ENCODE data around the gene EPG5. TPM values are rescaled to one million over a fixed set of nuclear protein-coding genes. Genes with fewer than 3 reads are reported as not detected.
"Not testable (repeated sequence)": the region's sequence is repeated elsewhere in the genome, so short reads cannot be mapped to it uniquely, and the experiment has no call there.

The EPG5 gene
- total and polyA plus RNA-seq, 5 experiments from 2014 or later = 2.8 to 53.5 (median 4.7) TPM

DNA sequence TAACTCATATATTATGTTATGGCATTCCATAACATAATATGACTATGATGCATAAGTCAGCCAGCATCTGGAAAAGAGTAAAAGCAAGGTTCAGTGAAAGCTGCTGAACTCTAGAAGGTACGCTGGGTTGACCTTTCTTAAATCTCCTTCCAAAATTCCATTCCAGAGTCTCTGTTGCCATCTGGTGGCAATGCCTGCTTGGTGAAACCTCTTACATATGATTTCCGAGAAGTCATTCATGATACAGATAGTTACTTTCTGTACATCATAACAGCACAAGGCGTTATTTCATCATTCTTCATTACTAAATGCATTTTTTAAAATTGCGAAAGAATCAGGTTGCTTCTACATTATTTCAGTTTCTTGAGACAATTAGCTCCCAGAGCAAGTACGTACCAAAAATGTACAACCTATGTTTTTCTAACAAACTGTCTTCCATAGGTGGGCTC is 7.0 kb upstream of the EPG5 start:
- POLR2A ChIA-PET = interaction anchor here (1.0 to 1.5 kb wide), 2 partner anchors 84 to 304 kb away, joined by 3 to 4 read pairs; no protein-coding TSS in a partner anchor
- no peaks in the 10 kb centered on the region for H3K9me3 Mint-ChIP-seq
- ATAC-seq (peak; percentile 83 to 87), DNase-seq (peak; percentile 17 to 81 (median 60))
- peak overlapping the region in 1 of 10 donors; percentile 17 for H3K4me3 Mint-ChIP-seq
- no peaks in the 10 kb centered on the region for H3K27me3 Mint-ChIP-seq
- peaks cover 2 to 9% (median 7%) of the 10 kb centered on the region in 4 donors for H3K4me1 Mint-ChIP-seq
- no peaks in the 10 kb centered on the region for H3K36me3 Mint-ChIP-seq
- H3K27ac Mint-ChIP-seq = peak overlapping the region in 2 of 10 donors; percentile 33 to 34

DNA sequence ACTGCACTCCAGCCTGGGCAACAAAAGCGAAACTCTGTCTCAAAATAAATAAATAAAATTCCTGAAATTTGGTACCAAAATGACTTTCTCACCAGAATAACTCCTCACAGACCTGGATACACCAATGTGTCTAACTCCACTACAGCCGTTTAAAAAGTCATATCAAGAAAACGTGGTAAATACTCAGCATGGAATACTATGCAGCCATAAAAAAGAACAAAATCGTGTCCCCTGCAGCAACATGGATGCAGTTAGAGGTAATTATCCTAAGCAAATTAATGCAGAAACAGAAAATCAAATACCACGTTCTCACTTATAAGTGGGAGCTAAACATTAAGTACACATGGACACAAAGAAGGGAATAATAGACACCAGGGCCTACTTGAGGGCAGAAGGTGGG is 2.2 kb downstream of the EPG5 start:
- Mint-ChIP-seq H3K4me3 (peak overlapping the region; percentile 31 to 97 (median 64)), H3K36me3 (peaks cover 0 to 25% (median 5%) of the 10 kb centered on the region in 3 donors), H3K27ac (peak overlapping the region in 4 of 10 donors; percentile 36 to 66 (median 48)), H3K4me1 (peaks cover 37 to 73% (median 62%) of the 10 kb centered on the region in 4 donors)
- H3K9me3 Mint-ChIP-seq, H3K27me3 Mint-ChIP-seq, ATAC-seq, DNase-seq, POLR2A ChIA-PET: not testable (repeated sequence)

DNA sequence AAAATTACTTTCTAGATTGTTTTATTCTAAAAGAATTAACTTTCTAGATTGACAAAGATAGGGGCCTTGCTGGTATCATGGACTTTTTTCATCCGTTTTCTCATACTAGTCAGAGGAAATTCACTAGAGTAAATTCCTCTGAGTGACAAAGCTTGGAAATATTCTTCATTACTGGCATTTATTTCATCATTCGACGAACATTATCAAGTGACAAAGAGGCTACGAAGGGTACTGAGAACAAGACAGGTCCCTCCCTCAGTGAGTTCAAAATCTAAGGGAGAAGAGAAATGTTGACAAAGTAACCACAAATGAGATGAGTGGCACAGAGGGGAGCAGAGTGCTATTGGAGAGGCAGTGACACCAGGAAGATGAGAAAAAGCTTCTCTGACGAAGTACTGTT is 4.3 kb downstream of the EPG5 start:
- no peaks in the 10 kb centered on the region for H3K27me3 Mint-ChIP-seq
- H3K36me3 Mint-ChIP-seq = peaks cover 0 to 29% (median 5%) of the 10 kb centered on the region in 3 donors
- peaks cover 37 to 79% (median 72%) of the 10 kb centered on the region in 4 donors for H3K4me1 Mint-ChIP-seq
- peak overlapping the region; percentile 82 to 95 (median 90) for H3K27ac Mint-ChIP-seq
- H3K9me3 Mint-ChIP-seq = no peaks in the 10 kb centered on the region
- ATAC-seq (peak in 1 of 2 donors; percentile 49), DNase-seq (peak in 6 of 10 donors; percentile 2 to 32 (median 17))
- POLR2A ChIA-PET = interaction anchor here (0.5 to 1.6 kb wide), 5 partner anchors 105 to 297 kb away, joined by 3 to 5 read pairs (median 5); partner anchors contain the start of gene ATP5F1A
- H3K4me3 Mint-ChIP-seq = peak overlapping the region; percentile 6 to 74 (median 44)

DNA sequence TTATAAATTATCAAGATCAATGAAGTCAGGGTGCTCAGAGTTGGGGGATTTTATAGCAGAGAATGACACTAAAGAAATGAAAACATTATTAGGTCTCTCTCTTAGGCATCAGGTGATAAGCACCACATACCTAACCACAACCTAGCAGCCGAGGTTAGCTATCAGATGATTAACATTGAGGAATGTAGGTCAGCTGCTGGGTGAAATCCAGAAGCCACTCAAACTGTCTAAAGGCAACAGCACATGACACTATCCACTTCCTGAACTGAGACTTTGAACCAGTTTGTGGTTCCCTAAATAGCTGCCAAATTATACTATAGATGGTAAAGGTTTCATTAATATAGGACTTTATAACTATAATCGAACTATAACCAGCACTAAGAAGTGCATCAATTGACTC is 4.7 kb downstream of the EPG5 start:
- Mint-ChIP-seq H3K4me1 (peaks cover 38 to 79% (median 72%) of the 10 kb centered on the region in 4 donors), H3K36me3 (peaks cover 0 to 29% (median 5%) of the 10 kb centered on the region in 3 donors), H3K27me3 (no peaks in the 10 kb centered on the region), H3K9me3 (no peaks in the 10 kb centered on the region), H3K27ac (peak overlapping the region; percentile 16 to 95 (median 87)), H3K4me3 (peak overlapping the region in 9 of 10 donors; percentile 6 to 74 (median 44))
- POLR2A ChIA-PET = interaction anchor here (0.5 to 1.6 kb wide), 4 partner anchors 105 to 275 kb away, joined by 3 to 5 read pairs (median 4); partner anchors contain the start of gene ATP5F1A
- ATAC-seq = peak; percentile 24 to 60
- DNase-seq = peak in 8 of 10 donors; percentile 5 to 67 (median 26)

DNA sequence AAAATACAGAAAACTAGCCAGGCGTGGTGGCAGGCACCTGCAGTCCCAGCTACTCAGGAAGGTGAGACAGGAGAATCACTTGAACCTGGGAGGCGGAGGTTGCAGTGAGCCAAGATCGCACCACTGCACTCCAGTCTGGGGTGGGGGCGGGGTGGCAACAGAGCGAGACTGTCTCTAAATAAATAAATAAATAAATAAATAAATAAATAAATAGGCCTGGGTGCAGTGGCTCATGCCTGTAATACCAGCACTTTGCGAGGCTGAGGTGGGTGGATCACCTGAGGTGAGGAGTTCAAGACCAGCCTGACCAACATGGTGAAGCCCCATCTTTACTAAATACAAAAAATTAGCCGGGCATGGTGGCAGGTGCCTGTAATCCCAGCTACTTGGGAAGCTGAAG is 7.6 kb downstream of the EPG5 start:
- H3K27ac Mint-ChIP-seq, DNase-seq, H3K4me3 Mint-ChIP-seq, H3K9me3 Mint-ChIP-seq, ATAC-seq, H3K27me3 Mint-ChIP-seq, POLR2A ChIA-PET: not testable (repeated sequence)
- Mint-ChIP-seq H3K36me3 (peaks cover 0 to 45% (median 14%) of the 10 kb centered on the region in 3 donors), H3K4me1 (peaks cover 33 to 76% (median 68%) of the 10 kb centered on the region in 4 donors)

DNA sequence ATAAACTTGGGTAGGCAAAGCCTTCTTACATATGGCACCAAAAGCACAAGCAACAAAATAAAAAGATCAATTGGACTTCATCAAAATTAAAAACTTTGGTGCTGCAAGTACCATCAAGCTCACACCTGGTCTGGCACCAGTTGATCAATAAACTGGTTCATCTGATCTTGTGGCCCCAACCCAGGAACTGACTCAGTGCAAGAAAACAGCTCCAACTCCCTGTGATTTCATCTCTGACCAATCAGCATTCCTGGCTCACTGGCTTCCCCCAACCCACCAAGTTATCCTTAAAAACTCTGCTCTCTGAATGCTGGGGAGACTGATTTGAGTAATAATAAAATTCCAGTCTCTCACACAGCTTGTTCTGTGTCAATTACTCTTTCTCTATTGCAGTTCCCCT is 8.4 kb downstream of the EPG5 start:
- POLR2A ChIA-PET = interaction anchor here (0.6 kb wide), 1 partner anchor 138 kb away, joined by 3 read pairs; no protein-coding TSS in a partner anchor
- H3K27me3 Mint-ChIP-seq = no peaks in the 10 kb centered on the region
- no peak for ATAC-seq
- peaks cover 34 to 73% (median 66%) of the 10 kb centered on the region in 4 donors for H3K4me1 Mint-ChIP-seq
- no peaks in the 10 kb centered on the region for H3K9me3 Mint-ChIP-seq
- DNase-seq = no peak
- H3K27ac Mint-ChIP-seq = peak overlapping the region in 2 of 10 donors; percentile 58 to 69
- H3K36me3 Mint-ChIP-seq = peaks cover 0 to 52% (median 22%) of the 10 kb centered on the region in 3 donors
- peak overlapping the region in 1 of 10 donors; percentile 23 for H3K4me3 Mint-ChIP-seq

DNA sequence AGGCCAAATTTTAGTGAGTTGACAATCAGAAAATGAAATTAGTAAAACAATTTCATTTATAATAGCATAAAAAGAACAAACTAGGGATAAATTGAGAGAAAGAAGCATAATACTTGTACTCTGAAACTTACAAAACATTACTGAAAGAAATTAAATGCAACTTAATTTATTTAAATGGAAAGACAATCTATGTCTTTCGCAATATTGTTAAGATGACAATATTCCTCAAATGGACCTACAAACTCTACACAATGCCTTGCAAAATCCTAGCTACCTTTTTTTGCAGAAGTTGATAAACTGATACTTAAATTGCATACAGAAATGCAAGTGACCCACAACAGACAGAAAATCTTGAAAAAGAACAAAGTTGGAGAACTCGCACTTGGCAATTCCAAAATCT is 9.1 kb downstream of the EPG5 start:
- Mint-ChIP-seq H3K9me3 (no peaks in the 10 kb centered on the region), H3K4me1 (peaks cover 33 to 73% (median 64%) of the 10 kb centered on the region in 4 donors), H3K4me3 (no peak overlapping the region), H3K27me3 (no peaks in the 10 kb centered on the region), H3K27ac (peak overlapping the region in 4 of 10 donors; percentile 22 to 58 (median 33)), H3K36me3 (peaks cover 0 to 52% (median 24%) of the 10 kb centered on the region in 3 donors)
- no peak for ATAC-seq
- no peak for DNase-seq
- POLR2A ChIA-PET = interaction anchor here (0.6 kb wide), 1 partner anchor 139 kb away, joined by 3 read pairs; no protein-coding TSS in a partner anchor

DNA sequence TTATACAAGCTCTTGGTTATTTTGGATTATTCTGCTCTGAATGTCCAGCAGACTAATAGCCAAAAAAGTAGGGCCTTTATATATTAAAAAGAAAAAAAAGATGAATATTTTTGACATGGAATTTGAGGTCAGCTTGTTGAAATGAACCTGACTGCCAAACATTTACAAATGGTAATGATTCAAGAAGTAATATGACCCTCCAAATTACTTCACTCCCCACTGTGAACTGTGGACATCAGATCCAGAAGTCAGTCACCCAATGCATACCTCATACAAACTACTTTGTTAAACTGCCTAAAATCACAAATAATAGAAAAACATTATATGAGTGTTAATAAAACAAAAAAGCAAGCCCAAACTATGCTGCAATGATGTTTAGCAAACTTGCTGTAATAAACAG is 10.0 kb downstream of the EPG5 start:
- no peaks in the 10 kb centered on the region for H3K9me3 Mint-ChIP-seq
- H3K4me1 Mint-ChIP-seq = peaks cover 31 to 70% (median 59%) of the 10 kb centered on the region in 4 donors
- POLR2A ChIA-PET = no interaction called here

DNA sequence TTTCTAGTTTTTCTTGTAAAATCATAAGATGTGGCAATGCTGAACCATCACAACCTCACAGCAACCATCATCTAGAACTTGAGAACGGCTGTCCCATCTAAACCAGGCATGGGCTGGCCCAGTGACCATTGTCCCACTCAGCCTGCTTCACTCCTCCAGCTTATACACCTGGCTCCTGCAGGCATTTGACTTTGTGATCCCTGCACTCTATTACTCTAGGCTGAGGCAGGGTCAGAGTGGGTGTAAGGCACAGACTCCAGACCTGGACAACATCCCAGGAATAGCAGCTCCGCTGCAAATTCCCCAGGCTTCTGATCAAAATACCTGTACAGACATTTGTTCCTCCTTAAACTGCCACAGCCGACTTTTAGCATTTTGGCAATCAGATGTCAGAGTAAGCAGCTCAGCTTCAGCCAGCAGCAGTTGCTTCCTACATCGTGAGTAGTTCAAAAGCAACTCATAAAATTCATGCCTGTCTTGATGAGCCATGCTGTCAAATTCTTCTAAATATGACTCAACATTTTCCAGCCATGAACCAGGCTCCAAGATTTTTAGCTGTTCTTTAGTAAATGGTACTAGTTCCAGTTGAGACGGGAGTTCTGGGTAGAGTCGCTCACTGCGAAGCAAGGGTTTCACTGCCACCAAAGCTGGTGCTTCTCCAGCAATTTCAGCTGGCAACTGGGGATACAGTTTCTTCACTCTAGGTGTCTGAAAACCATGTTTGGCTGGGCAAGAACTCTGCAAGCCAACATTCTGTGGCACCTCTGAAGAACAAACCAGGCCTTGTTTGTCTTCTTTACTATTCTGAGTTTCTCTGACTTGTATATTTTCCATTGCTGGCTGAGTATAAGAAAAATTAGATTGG is 12.8 kb downstream of the EPG5 start:
- H3K36me3 Mint-ChIP-seq = peaks cover 12 to 76% (median 47%) of the 10 kb centered on the region in 3 donors
- no peak for ATAC-seq
- no peaks in the 10 kb centered on the region for H3K27me3 Mint-ChIP-seq
- DNase-seq = no peak
- H3K4me1 Mint-ChIP-seq = peaks cover 20 to 58% (median 41%) of the 10 kb centered on the region in 4 donors
- POLR2A ChIA-PET = no interaction called here
- H3K9me3 Mint-ChIP-seq = no peaks in the 10 kb centered on the region
- no peak overlapping the region for H3K4me3 Mint-ChIP-seq
- peak overlapping the region in 2 of 10 donors; percentile 25 to 27 for H3K27ac Mint-ChIP-seq

More for the DNA sequence above, 10.0 kb downstream of the EPG5 start:
- Mint-ChIP-seq H3K4me3 (no peak overlapping the region), H3K36me3 (peaks cover 4 to 59% (median 31%) of the 10 kb centered on the region in 3 donors), H3K27ac (peak overlapping the region in 1 of 10 donors; percentile 22), H3K27me3 (no peaks in the 10 kb centered on the region)
- ATAC-seq (no peak), DNase-seq (no peak)

DNA sequence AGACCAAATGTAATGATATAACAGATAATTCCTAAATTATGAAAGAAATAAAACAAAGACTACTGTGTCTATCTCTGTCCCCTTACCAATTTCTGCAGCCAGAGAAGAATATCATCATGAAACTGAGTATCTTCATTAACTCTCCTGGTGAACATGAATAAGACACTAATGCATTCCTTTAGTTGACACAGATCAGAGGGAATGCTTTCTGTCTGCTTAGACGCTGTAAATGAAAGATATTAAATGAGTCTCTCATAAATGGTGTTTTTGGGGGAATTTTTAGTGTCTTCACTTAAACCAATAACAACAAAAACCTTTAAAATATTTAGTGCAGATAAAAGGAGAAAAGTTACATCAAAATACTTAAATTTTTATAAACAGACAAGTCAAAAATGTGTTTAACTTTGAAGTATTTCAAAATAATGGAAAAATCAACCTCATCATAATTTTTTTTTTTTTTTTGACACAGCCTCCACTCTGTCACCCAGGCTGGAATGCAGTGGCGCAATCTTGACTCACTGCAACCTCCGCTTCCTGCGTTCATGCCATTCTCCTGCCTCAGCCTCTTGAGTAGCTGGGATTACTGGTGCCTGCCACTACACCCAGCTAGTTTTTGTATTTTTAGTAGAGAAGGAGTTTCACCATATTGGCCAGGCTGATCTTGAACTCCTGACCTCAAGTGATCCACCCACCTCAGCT is 16.0 kb downstream of the EPG5 start:
- H3K27me3 Mint-ChIP-seq = no peaks in the 10 kb centered on the region
- DNase-seq (no peak), ATAC-seq (no peak)
- peaks cover 7 to 38% (median 26%) of the 10 kb centered on the region in 4 donors for H3K4me1 Mint-ChIP-seq
- POLR2A ChIA-PET = no interaction called here
- peak overlapping the region in 1 of 10 donors; percentile 45 for H3K27ac Mint-ChIP-seq
- no peak overlapping the region for H3K4me3 Mint-ChIP-seq
- H3K36me3 Mint-ChIP-seq = peaks cover 12 to 99% (median 68%) of the 10 kb centered on the region in 3 donors
- no peaks in the 10 kb centered on the region for H3K9me3 Mint-ChIP-seq

DNA sequence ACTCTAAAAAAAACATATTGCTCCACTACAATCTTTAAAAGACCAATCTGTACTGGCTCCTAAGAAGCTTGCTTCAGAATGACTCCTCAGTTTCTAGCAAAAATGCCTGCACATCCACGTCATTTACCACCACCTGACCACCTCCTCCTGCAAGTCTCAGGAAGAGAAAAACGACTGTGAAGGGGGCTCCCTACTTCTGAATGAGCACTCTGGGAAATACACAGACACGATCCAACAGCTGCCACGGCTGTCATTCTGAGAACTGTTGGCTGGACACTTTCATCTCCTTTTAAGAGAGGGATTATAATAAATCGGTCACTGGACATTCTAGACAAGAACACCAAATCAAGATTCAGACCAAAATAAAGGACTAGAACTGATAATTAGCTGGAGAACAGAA is 21.5 kb downstream of the EPG5 start:
- Mint-ChIP-seq H3K9me3 (no peaks in the 10 kb centered on the region), H3K27me3 (no peaks in the 10 kb centered on the region), H3K36me3 (peaks cover 18 to 99% (median 67%) of the 10 kb centered on the region in 3 donors), H3K4me1 (peaks cover 0 to 5% (median 3%) of the 10 kb centered on the region in 4 donors), H3K4me3 (no peak overlapping the region), H3K27ac (peak overlapping the region in 2 of 10 donors; percentile 46 to 52)
- POLR2A ChIA-PET = no interaction called here
- ATAC-seq (no peak), DNase-seq (no peak)

DNA sequence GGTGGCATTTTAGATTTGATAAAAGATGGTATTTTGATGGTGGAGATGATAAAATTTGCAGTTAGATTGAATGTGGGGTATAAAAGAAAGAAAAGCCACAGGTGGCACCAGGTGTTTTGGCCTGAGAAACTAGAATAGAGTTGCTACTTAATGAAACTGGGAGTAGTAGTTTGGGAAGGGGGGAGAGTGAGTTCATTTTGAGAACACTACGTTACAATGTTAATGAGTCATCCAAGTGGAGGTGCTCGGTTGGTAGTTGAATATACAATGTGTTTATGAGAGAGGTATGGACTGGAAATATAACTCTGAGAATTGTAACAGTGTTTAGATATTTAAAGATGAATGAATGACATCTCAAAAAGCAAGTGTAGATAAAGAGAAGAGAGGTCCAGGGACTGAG is 26.4 kb downstream of the EPG5 start:
- Mint-ChIP-seq H3K4me1 (peaks cover 14 to 19% (median 16%) of the 10 kb centered on the region in 4 donors), H3K9me3 (no peaks in the 10 kb centered on the region), H3K27ac (no peak overlapping the region), H3K36me3 (peaks cover 26 to 92% (median 50%) of the 10 kb centered on the region in 3 donors), H3K27me3 (no peaks in the 10 kb centered on the region), H3K4me3 (no peak overlapping the region)
- POLR2A ChIA-PET = no interaction called here
- ATAC-seq (no peak), DNase-seq (no peak)
